GM23338 (cell line): ENCODE data around the gene HADH. TPM values are rescaled to one million over a fixed set of nuclear protein-coding genes. Genes with fewer than 3 reads are reported as not detected.

Experiments
- ATAC-seq: fragments of 200-7000 bp; cut with Tn5 transposase; 3 replicates; pipeline ENCODE4 v1.9.1; 2020
- DNase-seq: peaks from one replicate; pipeline ENCODE4 v3.0.0-alpha.2; 2015; ENCODE audit warnings: low spot score
- H2AFZ ChIP-seq: fragments of 200-600 bp; sonication (generic); 2 replicates; pipeline ENCODE4 v1.8.0; 2016; ENCODE audit warnings: antibody characterized with exemption, mild to moderate bottlenecking, moderate library complexity
- H3F3A ChIP-seq: fragments of 200-600 bp; sonication (generic); replicated peaks from 2 replicates; pipeline ENCODE4 v1.8.0; 2017; ENCODE audit warnings: antibody characterized with exemption, mixed run types, low read depth
- H3K27ac ChIP-seq: fragments of 200-600 bp; sonication (generic); 2 replicates; pipeline ENCODE4 v1.6.1; 2016; ENCODE audit warnings: low read depth
- H3K27me3 ChIP-seq: fragments of 200-600 bp; sonication (generic); 2 replicates; pipeline ENCODE4 v1.8.0; 2016; ENCODE audit warnings: mild to moderate bottlenecking, mixed run types, moderate library complexity; ENCODE audit not compliant: insufficient read depth
- H3K36me3 ChIP-seq: fragments of 200-600 bp; sonication (generic); 2 replicates; pipeline ENCODE4 v1.8.0; 2016; ENCODE audit warnings: mild to moderate bottlenecking; ENCODE audit not compliant: insufficient read depth
- H3K4me1 ChIP-seq: fragments of 200-600 bp; sonication (generic); 2 replicates; pipeline ENCODE4 v1.8.0; 2016; ENCODE audit warnings: mild to moderate bottlenecking, moderate library complexity; ENCODE audit not compliant: insufficient read depth
- H3K4me2 ChIP-seq: fragments of 200-600 bp; sonication (generic); 2 replicates; pipeline ENCODE4 v1.7.1; 2017; ENCODE audit warnings: mixed run types
- H3K4me3 ChIP-seq: fragments of 200-600 bp; sonication (generic); 2 replicates; pipeline ENCODE4 v1.6.1; 2016; ENCODE audit warnings: mixed run types
- H3K79me2 ChIP-seq: fragments of 200-600 bp; sonication (generic); replicated peaks from 2 replicates; pipeline ENCODE4 v1.8.0; 2017; ENCODE audit warnings: mild to moderate bottlenecking; ENCODE audit not compliant: insufficient read depth
- H3K9me2 ChIP-seq: fragments of 200-600 bp; sonication (generic); 2 replicates; pipeline ENCODE4 v1.8.0; 2017; ENCODE audit not compliant: insufficient read depth
- H4K20me1 ChIP-seq: fragments of 200-600 bp; sonication (generic); replicated peaks from 2 replicates; pipeline ENCODE4 v1.8.0; 2017; ENCODE audit warnings: mild to moderate bottlenecking; ENCODE audit not compliant: insufficient read depth
- H3K27ac Mint-ChIP-seq: 2 replicates; pipeline ENCODE4 v1.8.0; 2020; ENCODE audit warnings: inconsistent platforms, mild to moderate bottlenecking, moderate library complexity, mixed read lengths
- H3K27me3 Mint-ChIP-seq: 3 replicates; pipeline ENCODE4 v1.8.0; 2022; ENCODE audit warnings: low read depth, mild to moderate bottlenecking, moderate library complexity, mixed read lengths, inconsistent platforms; ENCODE audit not compliant: insufficient read depth, poor library complexity
- H3K36me3 Mint-ChIP-seq: 3 replicates; pipeline ENCODE4 v1.8.0; 2021; ENCODE audit warnings: low read depth, mild to moderate bottlenecking, inconsistent platforms, moderate library complexity, mixed read lengths
- H3K4me1 Mint-ChIP-seq: 3 replicates; pipeline ENCODE4 v1.8.0; 2020; ENCODE audit warnings: mild to moderate bottlenecking, inconsistent platforms, mixed read lengths
- H3K4me3 Mint-ChIP-seq: 3 replicates; pipeline ENCODE4 v1.8.0; 2021; ENCODE audit warnings: moderate library complexity, mild to moderate bottlenecking, inconsistent platforms, mixed read lengths
- H3K9me3 Mint-ChIP-seq: 3 replicates; pipeline ENCODE4 v1.8.0; 2020; ENCODE audit warnings: moderate library complexity, mild to moderate bottlenecking, inconsistent platforms, mixed read lengths
- CREB1 ChIP-seq: fragments of 250-450 bp; sonication (Bioruptor Pico); IDR thresholded peaks from 2 replicates; pipeline ENCODE4 v1.5.0; 2020; ENCODE audit warnings: low read depth, mild to moderate bottlenecking, moderate library complexity
- ETS1 ChIP-seq: IDR thresholded peaks from 2 replicates; pipeline ENCODE4 v1.6.1; 2016; ENCODE audit warnings: antibody characterized with exemption
- EZH2phosphoT487 ChIP-seq: fragments of 200-600 bp; sonication (generic); IDR thresholded peaks from one replicate; pipeline ENCODE4 v1.8.1; 2018; ENCODE audit warnings: antibody characterized with exemption; ENCODE audit not compliant: unreplicated experiment
- JUNB ChIP-seq: IDR thresholded peaks from one replicate; pipeline ENCODE4 v1.6.1; 2016; ENCODE audit warnings: antibody characterized with exemption; ENCODE audit not compliant: unreplicated experiment
- NANOG ChIP-seq: IDR thresholded peaks from 2 replicates; pipeline ENCODE4 v1.6.1; 2016; ENCODE audit warnings: antibody characterized with exemption, borderline replicate concordance
- REST ChIP-seq: IDR thresholded peaks from one replicate; pipeline ENCODE4 v1.6.1; 2018; ENCODE audit warnings: antibody characterized with exemption; ENCODE audit not compliant: unreplicated experiment
- STAT1 ChIP-seq: IDR thresholded peaks from one replicate; pipeline ENCODE4 v1.6.1; 2016; ENCODE audit warnings: antibody characterized with exemption; ENCODE audit not compliant: unreplicated experiment
- polyA plus RNA-seq: library from polyadenylated mRNA; unstranded; fragments of >200 nt; fragmentation: Nextera tagmentation; extraction: Ambion mirVana; gene quantifications from 2 replicates; pipeline ENCODE4 v1.2.1, GENCODE V29; 2016
- total RNA-seq: library from RNA; depleted of rRNA; stranded (reverse); fragments of >200 nt; shearing (Covaris generic); gene quantifications from 2 replicates; pipeline ENCODE4 v1.2.3, GENCODE V29; 2014

HADH gene
- total and polyA plus RNA-seq, 2 experiments from 2014 or later = 39.1 to 39.2 TPM

- H3K79me2 ChIP-seq = no peaks in the 10 kb centered on the region
- H3K27ac ChIP-seq = no peak overlapping the region
- Mint-ChIP-seq H3K36me3 (no peaks in the 10 kb centered on the region), H3K4me3 (no peak overlapping the region), H3K27me3 (peaks cover 4% of the 10 kb centered on the region), H3K27ac (no peak overlapping the region), H3K9me3 (no peaks in the 10 kb centered on the region), H3K4me1 (peaks cover 17% of the 10 kb centered on the region)
- H3K4me3 ChIP-seq = no peak overlapping the region
- peaks cover 11% of the 10 kb centered on the region; the same call in 1 of the 2 replicates for H3K4me1 ChIP-seq
- DNase-seq (no peak), ATAC-seq (no peak)
- no peaks in the 10 kb centered on the region for H3K9me2 ChIP-seq
- no peak for TF ChIP-seq NANOG
- TF ChIP-seq EZH2phosphoT487 = no peak
- TF ChIP-seq ETS1 = no peak
- TF ChIP-seq REST = no peak
- TF ChIP-seq CREB1 (CRISPR knock-in tag) = no peak
- no peak overlapping the region for H3K4me2 ChIP-seq
- no peaks in the 10 kb centered on the region for H3K36me3 ChIP-seq
- H3K27me3 ChIP-seq = no peaks in the 10 kb centered on the region
- no peaks in the 10 kb centered on the region for H4K20me1 ChIP-seq
- no peaks in the 10 kb centered on the region for H3F3A ChIP-seq
- no peak overlapping the region for H2AFZ ChIP-seq
Observed at GRCh38 chr4:108048157-108048556, 58.5 kb downstream of the HADH start.

- no peaks in the 10 kb centered on the region for H3K36me3 ChIP-seq
- no peaks in the 10 kb centered on the region for H3K36me3 Mint-ChIP-seq
- no peak overlapping the region for H3K4me2 ChIP-seq
- H3K9me2 ChIP-seq = 0 out of 2 replicates have a peak, but pooled peaks cover 3% of the 10 kb centered on the region
- TF ChIP-seq EZH2phosphoT487 (no peak), JUNB (no peak), REST (no peak), NANOG (no peak), STAT1 (no peak)
- peaks cover 11% of the 10 kb centered on the region; the same call in 1 of the 2 replicates for H3K4me1 ChIP-seq
- ATAC-seq = no peak
- no peak overlapping the region for H3K27ac ChIP-seq
- no peak overlapping the region for H3K4me3 ChIP-seq
- H3K4me1 Mint-ChIP-seq = peaks cover 10% of the 10 kb centered on the region
- DNase-seq = no peak
- no peak overlapping the region for H2AFZ ChIP-seq
- peaks cover 3% of the 10 kb centered on the region for H3K27me3 Mint-ChIP-seq
- no peaks in the 10 kb centered on the region for H3K27me3 ChIP-seq
- no peaks in the 10 kb centered on the region for H3K79me2 ChIP-seq
- H4K20me1 ChIP-seq = no peaks in the 10 kb centered on the region
- no peaks in the 10 kb centered on the region for H3F3A ChIP-seq
- H3K4me3 Mint-ChIP-seq = no peak overlapping the region
- H3K9me3 Mint-ChIP-seq = no peaks in the 10 kb centered on the region
- no peak overlapping the region for H3K27ac Mint-ChIP-seq
Observed at GRCh38 chr4:108048997-108049396, 59.3 kb downstream of the HADH start.
